HG02610 (cell line): ENCODE data around the gene PES1.
"Not testable (repeated sequence)": the region's sequence is repeated elsewhere in the genome, so short reads cannot be mapped to it uniquely, and the experiment has no call there.

Source experiments
- ATAC-seq: cut with Tn5 transposase; IDR thresholded peaks from one replicate; pipeline ENCODE4 v1.9.1; 2021; ENCODE audit warnings: mild to moderate bottlenecking, moderate library complexity; ENCODE audit not compliant: unreplicated experiment

PES1 gene

DNA sequence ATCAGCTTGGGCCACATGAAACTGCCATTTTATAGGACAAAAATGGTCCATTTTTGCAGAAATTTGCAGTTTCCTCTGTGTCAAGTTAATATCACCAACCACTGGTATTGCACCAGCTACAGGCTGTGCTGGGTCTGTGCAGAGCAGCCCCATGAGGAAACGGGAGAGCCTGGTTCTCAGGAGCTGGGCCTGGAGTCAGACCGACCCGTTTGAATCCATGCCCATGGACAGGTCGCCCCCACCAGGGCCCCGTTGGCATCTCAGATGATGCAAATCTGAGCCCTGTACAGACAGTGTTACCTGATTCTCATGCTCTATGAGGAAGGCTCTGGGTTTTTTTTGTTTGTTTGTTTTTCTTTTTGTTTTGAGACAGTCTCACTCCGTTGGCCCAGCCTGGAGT, 35.3 kb downstream of the PES1 start:
- no peak for ATAC-seq

- no peak for ATAC-seq
Measured at GRCh38 chr22:30555282-30556210, 36.2 kb downstream of the PES1 start.

GRCh38 chr22:30553971-30554370, 37.7 kb downstream of the PES1 start:
- ATAC-seq, result no peak

- ATAC-seq, result no peak
Measured at GRCh38 chr22:30552719-30553118, 39.0 kb downstream of the PES1 start.

DNA sequence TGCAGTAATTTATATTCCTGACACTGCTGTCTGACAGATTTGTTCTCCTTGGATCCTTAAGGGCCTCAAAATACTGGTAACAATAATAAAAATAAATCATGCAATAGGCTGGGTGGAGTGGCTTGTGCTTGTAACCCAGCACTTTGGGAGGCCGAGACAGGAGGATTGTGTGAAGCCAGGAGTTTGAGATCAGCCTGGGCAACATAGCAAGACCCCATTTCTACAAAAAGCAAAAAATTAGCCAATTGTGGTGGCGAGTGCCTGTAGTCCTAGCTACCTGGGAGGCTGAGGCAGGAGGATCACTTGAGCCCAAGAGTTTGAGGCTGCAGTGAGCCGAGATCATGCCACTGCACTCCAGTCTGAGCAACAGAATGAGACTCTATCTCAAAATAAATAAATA, 39.9 kb downstream of the PES1 start:
- not testable (repeated sequence) for ATAC-seq

- no peak for ATAC-seq
Measured at GRCh38 chr22:30547188-30547587, 44.5 kb downstream of the PES1 start.

- no peak for ATAC-seq
Measured at GRCh38 chr22:30546616-30547015, 45.1 kb downstream of the PES1 start, which contains the start of gene SEC14L6. Gene SEC14L6 (minus strand): TSS chr22:30546741. CDS start chr22:30546682, 59 bp downstream.

DNA sequence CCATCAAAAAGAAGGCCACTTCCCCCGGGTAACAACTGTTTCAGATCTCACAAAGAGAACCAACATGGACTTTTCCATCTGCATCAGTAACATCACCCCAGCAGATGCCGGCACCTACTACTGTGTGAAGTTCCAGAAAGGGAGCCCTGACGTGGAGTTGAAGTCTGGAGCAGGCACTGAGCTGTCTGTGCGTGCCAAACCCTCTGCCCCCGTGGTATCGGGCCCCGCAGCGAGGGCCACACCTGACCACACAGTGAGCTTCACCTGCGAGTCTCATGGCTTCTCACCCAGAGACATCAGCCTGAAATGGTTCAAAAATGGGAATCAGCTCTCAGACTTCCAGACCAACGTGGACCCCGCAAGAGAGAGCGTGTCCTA, 48.9 kb downstream of the PES1 start:
- no peak for ATAC-seq

DNA sequence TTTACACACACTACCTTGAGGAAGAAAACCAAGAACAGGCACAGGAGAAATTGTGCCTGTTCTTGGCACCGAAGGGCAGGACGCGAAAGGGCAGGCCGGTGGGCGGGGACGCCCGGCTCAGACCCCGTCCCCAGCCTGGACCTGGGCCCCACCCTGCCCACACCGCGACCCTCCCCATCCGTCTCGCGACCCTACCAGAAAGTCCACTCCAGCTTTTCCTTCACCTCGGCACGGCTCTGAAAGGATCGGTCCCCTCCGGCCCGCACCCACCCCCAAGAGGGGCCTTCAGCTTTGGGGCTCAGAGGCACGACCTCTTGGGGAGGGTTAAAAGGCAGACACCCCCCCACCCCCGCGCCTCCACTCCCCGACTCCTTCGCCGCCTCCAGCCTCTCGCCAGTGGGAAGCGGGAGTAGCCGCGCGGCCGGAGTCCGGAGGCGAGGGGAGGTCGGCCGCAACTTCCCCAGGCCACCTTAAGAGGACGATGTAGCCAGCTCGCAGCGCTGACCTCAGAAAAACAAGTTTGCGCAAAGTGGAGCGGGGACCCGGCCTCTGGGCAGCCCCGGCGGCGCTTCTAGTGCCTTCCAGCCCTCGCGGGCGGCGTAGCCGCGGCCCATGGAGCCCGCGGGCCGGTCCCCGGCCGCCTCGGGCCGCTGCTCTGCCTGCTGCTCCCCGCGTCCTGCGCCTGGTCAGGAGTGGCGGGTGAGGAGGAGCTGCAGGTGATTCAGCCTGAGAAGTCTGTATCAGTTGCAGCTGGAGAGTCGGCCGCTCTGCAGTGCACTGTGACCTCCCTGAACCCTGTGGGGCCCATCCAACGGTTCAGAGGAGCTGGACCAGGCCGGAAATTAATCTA, 49.5 kb downstream of the PES1 start:
- ATAC-seq, result no peak

DNA sequence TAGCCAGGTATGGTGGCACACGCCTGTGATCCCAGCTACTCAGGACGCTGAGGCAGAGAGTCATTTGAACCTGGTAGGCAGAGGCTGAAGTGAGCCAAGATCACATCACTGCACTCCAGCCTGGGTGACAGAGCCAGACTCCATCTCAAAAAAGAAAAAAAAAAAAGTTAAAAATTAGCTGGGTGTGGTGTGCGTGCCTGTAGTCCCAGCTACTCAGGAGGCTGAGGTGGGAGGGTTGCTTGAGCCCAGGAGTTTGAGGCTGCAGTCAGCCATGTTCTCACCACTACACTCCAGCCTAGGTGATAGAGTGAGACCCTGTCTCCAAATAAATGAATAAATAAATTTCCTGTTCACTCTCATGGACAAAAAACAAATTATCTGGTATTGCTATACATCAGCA, 50.2 kb downstream of the PES1 start:
- not testable (repeated sequence) for ATAC-seq

- no peak for ATAC-seq
Measured at GRCh38 chr22:30539368-30539767, 52.3 kb downstream of the PES1 start.

GRCh38 chr22:30538280-30538679, 53.4 kb downstream of the PES1 start:
- ATAC-seq, result no peak

GRCh38 chr22:30537083-30537731, 54.5 kb downstream of the PES1 start:
- no peak for ATAC-seq

DNA sequence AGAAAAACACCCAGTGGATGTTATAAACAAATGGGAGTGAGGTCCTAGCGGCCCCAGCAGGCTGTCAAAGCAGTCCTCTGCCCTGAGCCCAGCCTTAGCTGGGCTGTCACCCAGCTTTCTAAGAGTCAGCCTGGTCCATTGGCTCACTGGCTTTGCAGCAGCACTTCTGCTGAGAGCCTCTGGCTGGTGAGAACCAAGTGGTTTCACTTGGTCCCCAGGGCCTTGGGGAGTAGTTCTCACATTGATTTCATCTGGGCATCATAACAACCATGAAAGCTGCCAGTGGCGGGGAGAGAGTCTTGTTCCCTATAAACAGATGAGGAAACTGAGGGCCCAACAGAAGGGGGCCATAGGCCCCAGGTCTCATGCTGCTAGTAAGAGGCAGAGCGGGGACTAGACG, 56.5 kb downstream of the PES1 start:
- no peak for ATAC-seq

DNA sequence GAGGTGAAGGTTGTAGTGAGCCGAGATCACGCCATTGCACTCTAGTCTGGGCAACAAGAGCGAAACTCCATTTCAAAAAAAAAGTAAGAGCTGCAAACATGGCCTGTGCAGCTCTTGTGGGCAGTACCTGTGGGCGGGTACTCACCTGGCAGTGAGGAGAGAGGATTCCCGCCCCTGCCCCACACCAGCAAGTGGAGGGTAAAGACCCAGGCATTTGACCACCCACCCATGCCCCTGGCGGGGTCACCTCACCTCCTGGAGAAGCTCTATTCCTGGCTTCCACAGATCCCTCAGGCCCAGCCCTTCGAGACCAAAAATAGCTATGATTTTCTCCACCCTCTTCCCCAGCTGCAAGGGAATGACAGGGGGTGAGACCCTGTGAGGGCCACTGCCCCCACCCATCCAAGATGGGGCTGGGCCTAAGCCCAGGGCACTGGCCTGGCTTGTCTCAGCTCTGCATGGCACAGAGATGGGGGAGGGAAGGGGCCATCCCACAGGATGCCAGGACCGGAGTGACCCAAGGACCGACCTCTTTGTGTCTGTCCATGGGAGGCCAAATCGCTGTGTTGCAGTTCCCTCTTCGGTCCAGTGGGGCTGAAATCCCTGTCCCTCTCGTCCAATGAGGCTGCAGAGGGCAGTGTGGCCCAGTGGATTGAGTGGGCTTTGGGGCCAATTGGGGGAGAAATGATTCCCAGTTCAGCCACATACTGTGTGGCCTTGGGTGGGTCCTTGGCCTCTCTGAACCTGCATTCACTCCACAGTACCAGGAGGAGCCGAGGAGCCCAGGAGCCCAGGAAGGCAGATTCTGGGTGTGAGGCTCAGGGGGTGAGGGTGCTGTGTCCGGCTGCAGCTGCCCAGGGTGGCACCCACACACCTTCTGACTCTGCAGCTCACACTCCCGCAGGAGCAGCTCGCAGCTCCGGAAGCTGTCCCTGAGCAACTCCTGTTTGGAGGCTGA, 59.8 kb downstream of the PES1 start:
- ATAC-seq, result no peak

DNA sequence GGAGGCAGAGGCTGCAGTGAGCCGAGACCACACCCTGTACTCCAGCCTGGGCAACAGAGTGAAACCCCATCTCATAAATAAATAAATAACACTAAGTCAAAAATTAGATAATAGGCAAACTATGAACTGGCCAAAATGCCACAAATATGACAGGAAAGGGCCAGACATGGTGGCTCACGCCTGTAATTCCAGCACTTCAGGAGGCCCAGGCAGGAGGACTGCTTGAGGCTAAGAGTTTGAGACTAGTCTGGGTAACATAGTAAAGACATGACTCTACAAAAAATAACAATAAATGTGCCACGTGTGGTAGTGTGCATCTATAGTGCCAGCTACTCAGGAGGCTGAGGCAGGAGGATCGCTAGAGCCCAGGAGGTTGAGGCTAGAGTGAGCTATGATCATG, 65.1 kb downstream of the PES1 start:
- ATAC-seq, result no peak
